Measurements from ENCODE around the gene TMEM101. TPM values are rescaled to one million over a fixed set of nuclear protein-coding genes. Genes with fewer than 3 reads are reported as not detected.
"Not testable (repeated sequence)": the region's sequence is repeated elsewhere in the genome, so short reads cannot be mapped to it uniquely, and the experiment has no call there.

TMEM101 gene
- total and polyA plus RNA-seq, 2 experiments from 2014 or later: 33.4 to 41.0 TPM

DNA sequence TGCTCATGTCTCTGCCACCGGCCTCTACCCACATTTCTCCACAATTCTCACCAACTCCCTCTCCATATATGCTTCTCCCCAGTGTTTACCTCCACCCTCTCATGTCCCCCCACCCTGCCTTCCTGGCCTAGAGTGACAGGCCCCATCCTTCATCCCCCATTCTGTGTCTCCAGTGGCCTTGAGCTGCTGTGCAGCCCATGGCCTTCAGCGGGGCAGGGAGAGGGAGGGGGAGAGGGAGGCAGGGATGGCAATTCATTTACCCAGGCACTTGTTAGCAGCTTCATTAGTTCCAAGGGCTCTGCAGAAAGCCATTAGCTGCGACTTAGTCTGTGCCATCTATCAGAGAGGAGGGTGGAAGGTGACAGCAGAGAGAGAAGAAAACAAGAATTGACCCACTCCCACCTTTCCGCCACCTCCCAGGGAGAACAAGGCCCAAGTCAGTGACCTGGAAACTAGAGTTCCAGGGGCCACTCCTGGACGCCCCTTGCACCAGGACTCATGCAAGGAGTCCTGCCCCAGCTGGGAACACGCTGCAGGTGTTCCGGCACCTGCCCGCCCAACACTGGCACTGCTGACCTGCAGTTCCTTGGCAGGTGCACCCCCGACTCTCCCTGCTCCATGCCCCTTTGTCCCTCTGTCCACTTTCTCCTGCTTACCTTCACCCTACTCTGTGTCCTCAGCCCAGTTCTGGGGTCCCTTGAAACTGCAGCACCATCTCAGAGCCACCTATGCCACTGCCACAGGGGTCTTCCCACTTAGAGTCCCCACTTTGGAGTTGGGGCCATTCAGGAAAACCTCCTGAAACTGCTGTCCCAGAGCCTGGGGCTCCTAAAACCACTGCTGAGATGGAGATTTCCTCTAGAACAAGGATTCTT, 37.6 kb downstream of the TMEM101 start:
- Histone ChIP-seq H4K20me1 (ENCODE audit: insufficient read depth, poor library complexity, severe bottlenecking) (no peaks in the 10 kb centered on the region), H3K4me1 (ENCODE audit: insufficient read depth) (no peaks in the 10 kb centered on the region), H3K9me3 (ENCODE audit: low read depth) (no peaks in the 10 kb centered on the region), H3K9me2 (replicated peaks; ENCODE audit: insufficient read depth) (no peaks in the 10 kb centered on the region), H3K4me3 (no peak overlapping the region), H3K4me2 (no peak overlapping the region), H2AFZ (no peak overlapping the region), H3K27me3 (peaks cover 58% of the 10 kb centered on the region), H3K79me2 (no peaks in the 10 kb centered on the region), H3K36me3 (replicated peaks; ENCODE audit: insufficient read depth, low read depth) (no peaks in the 10 kb centered on the region), H3K27ac (no peak overlapping the region)
- DNase-seq (ENCODE audit: low spot score): no peak
- TF ChIP-seq, protein P1, sequence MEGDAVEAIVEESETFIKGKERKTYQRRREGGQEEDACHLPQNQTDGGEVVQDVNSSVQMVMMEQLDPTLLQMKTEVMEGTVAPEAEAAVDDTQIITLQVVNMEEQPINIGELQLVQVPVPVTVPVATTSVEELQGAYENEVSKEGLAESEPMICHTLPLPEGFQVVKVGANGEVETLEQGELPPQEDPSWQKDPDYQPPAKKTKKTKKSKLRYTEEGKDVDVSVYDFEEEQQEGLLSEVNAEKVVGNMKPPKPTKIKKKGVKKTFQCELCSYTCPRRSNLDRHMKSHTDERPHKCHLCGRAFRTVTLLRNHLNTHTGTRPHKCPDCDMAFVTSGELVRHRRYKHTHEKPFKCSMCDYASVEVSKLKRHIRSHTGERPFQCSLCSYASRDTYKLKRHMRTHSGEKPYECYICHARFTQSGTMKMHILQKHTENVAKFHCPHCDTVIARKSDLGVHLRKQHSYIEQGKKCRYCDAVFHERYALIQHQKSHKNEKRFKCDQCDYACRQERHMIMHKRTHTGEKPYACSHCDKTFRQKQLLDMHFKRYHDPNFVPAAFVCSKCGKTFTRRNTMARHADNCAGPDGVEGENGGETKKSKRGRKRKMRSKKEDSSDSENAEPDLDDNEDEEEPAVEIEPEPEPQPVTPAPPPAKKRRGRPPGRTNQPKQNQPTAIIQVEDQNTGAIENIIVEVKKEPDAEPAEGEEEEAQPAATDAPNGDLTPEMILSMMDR (IDR thresholded peaks at IDR 0.05; ENCODE audit: poor library complexity): no peak
- TF ChIP-seq EZH2 (IDR thresholded peaks at IDR 0.05; ENCODE audit: borderline replicate concordance): no peak
- TF ChIP-seq EZH2phosphoT487 (IDR thresholded peaks at IDR 0.05; ENCODE audit: low read depth, severe bottlenecking, unreplicated experiment): no peak
- 79% methylated on average over 9 of the region's 9 CpGs for WGBS (ENCODE audit: low lambda C conversion rate, missing lambda C conversion rate)

DNA sequence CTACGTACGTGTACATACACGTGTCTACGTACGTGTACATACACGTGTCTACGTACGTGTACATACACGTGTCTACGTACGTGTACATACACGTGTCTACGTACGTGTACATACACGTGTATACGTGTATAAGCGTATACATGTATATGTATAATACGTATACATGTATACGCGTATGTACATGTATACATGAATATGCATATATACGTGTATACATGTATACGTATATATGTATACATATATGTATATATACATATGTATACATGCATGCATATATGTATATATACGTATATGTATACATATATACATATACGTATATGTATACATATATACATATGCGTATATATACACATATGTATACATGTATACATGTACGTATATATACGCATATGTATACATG, 38.9 kb downstream of the TMEM101 start:
- H4K20me1 ChIP-seq (ENCODE audit: insufficient read depth, poor library complexity, severe bottlenecking): no peaks in the 10 kb centered on the region
- TF ChIP-seq, protein P1 (IDR thresholded peaks at IDR 0.05; ENCODE audit: poor library complexity): no peak
- TF ChIP-seq EZH2 (IDR thresholded peaks at IDR 0.05; ENCODE audit: borderline replicate concordance) (no peak), EZH2phosphoT487 (IDR thresholded peaks at IDR 0.05; ENCODE audit: low read depth, severe bottlenecking, unreplicated experiment) (no peak)
- H3K9me2 ChIP-seq (replicated peaks; ENCODE audit: insufficient read depth): no peaks in the 10 kb centered on the region
- no peaks in the 10 kb centered on the region for H3K79me2 ChIP-seq
- H2AFZ ChIP-seq: no peak overlapping the region
- H3K27me3 ChIP-seq: peaks cover 45% of the 10 kb centered on the region
- no peaks in the 10 kb centered on the region for H3K9me3 ChIP-seq (ENCODE audit: low read depth)
- 89% methylated on average over 13 of the region's 27 CpGs for WGBS (ENCODE audit: low lambda C conversion rate, missing lambda C conversion rate)
- H3K27ac ChIP-seq: no peak overlapping the region
- DNase-seq (ENCODE audit: low spot score): no peak
- no peak overlapping the region for H3K4me3 ChIP-seq
- no peaks in the 10 kb centered on the region for H3K36me3 ChIP-seq (replicated peaks; ENCODE audit: insufficient read depth, low read depth)
- H3K4me2 ChIP-seq: no peak overlapping the region
- no peaks in the 10 kb centered on the region for H3K4me1 ChIP-seq (ENCODE audit: insufficient read depth)

DNA sequence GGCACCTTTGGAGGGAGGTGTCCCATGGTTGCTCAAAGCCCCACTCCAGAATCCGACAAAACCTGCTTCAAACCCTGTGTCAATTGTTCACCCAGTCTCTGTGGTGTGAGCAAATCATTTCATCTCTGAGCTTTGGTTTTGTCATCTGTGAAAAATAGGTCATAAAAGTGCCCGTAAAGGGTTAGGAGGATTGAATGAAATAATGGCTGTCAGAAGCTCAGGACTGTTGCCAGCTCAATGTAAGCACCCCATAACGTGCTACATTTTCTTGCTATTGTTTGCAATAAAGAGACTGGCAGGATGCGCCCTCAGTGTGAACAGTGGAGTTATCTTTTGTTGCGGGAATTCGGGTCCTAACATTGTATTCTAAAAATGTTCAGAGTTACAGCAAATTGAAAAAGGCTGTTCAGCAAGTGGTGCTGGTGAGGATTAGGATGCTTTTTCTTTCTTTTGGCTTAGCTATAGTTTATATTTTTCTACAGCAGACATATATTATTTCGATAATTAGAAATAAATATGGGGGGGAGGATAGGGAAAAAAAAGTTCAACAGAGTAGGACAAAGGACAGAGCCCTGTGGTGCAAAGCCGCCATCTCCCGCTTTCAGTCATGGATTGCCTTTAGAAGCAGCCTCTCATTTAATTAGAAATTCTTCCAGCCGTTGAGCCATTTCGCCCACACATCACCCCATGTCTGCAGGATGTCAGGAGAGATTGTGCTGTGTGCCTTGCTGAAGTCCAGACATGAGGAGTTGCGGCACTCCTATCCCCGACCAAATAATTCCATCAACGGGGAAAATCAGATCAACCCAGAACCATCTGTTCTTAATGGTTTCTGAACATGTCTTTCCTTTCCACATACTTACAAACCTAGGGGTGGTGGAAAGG, 40.1 kb downstream of the TMEM101 start:
- H4K20me1 ChIP-seq (ENCODE audit: insufficient read depth, poor library complexity, severe bottlenecking): no peaks in the 10 kb centered on the region
- H3K4me1 ChIP-seq (ENCODE audit: insufficient read depth): no peaks in the 10 kb centered on the region
- no peak overlapping the region for H3K4me2 ChIP-seq
- no peak overlapping the region for H3K27ac ChIP-seq
- H3K9me3 ChIP-seq (ENCODE audit: low read depth): no peaks in the 10 kb centered on the region
- TF ChIP-seq, protein P1 (IDR thresholded peaks at IDR 0.05; ENCODE audit: poor library complexity): no peak
- TF ChIP-seq EZH2phosphoT487 (IDR thresholded peaks at IDR 0.05; ENCODE audit: low read depth, severe bottlenecking, unreplicated experiment): no peak
- TF ChIP-seq EZH2 (IDR thresholded peaks at IDR 0.05; ENCODE audit: borderline replicate concordance): no peak
- H3K9me2 ChIP-seq (replicated peaks; ENCODE audit: insufficient read depth): no peaks in the 10 kb centered on the region
- no peaks in the 10 kb centered on the region for H3K79me2 ChIP-seq
- no peak overlapping the region for H3K4me3 ChIP-seq
- peaks cover 40% of the 10 kb centered on the region for H3K27me3 ChIP-seq
- 61% methylated on average over 14 of the region's 14 CpGs for WGBS (ENCODE audit: low lambda C conversion rate, missing lambda C conversion rate)
- H2AFZ ChIP-seq: no peak overlapping the region
- DNase-seq (ENCODE audit: low spot score): no peak
- no peaks in the 10 kb centered on the region for H3K36me3 ChIP-seq (replicated peaks; ENCODE audit: insufficient read depth, low read depth)

DNA sequence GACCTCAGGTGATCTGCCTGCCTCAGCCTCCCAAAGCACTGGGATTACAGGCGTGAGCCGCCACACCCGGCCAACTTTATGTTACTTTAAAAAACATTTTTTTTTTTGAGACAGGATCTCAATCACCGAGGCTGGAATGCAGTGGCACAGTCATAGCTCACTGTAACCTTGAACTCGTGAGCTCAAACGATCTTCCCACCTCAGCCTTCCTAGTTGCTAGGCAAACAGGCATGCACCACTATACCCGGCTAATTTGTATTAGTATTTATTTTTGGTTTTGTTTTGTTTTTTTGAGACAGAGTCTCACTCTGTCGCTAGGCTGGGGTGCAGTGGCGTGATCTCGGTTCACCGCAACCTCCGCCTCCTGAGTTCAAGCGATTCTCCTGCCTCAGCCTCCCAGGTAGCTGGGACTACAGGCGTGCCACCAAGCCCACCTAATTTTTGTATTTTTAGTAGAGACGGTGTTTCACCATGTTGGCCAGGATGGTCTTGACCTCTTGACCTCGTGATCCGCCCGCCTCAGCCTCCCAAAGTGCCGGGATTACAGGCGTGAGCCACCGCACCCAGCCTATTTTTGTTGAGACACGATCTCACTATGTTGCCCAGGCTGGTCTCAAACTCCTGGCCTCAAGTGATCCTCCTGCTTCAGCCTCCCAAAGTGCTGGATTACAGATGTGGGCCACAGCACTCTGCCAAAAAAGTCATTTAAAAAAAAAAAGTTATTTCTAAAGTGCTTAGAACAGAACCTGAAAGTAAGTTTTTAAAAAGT, 42.1 kb downstream of the TMEM101 start:
- H3K9me2 ChIP-seq (replicated peaks; ENCODE audit: insufficient read depth); H3K79me2 ChIP-seq; H3K4me3 ChIP-seq; H4K20me1 ChIP-seq (ENCODE audit: insufficient read depth, poor library complexity, severe bottlenecking); H3K9me3 ChIP-seq (ENCODE audit: low read depth); H3K4me2 ChIP-seq; DNase-seq (ENCODE audit: low spot score); H3K27ac ChIP-seq; H2AFZ ChIP-seq; H3K4me1 ChIP-seq (ENCODE audit: insufficient read depth); H3K36me3 ChIP-seq (replicated peaks; ENCODE audit: insufficient read depth, low read depth): not testable (repeated sequence)
- WGBS (ENCODE audit: low lambda C conversion rate, missing lambda C conversion rate): 91% methylated on average over 22 of the region's 22 CpGs
- H3K27me3 ChIP-seq: peaks cover 27% of the 10 kb centered on the region

DNA sequence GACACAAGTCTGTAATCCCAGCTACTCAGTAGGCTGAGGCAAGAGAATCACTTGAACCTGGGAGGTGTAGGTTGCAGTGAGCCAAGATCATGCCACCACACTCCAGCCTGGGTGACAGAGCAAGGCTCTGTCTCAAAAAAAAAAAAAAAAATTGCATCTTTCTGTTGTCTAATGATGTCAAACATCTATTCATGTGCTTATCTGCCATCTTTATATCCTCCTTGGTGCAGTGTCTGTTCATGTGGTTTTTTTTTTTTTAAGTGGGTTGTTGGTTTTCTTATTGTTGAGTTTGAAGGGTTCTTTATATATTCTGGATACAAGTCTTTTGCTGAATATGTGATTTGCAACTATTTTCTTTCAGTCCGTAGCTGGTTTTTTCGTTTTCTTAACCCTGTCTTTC, 43.3 kb downstream of the TMEM101 start:
- not testable (repeated sequence) for H4K20me1 ChIP-seq (ENCODE audit: insufficient read depth, poor library complexity, severe bottlenecking); H3K4me2 ChIP-seq; H3K9me2 ChIP-seq (replicated peaks; ENCODE audit: insufficient read depth); H3K27ac ChIP-seq; H3K36me3 ChIP-seq (replicated peaks; ENCODE audit: insufficient read depth, low read depth); H3K9me3 ChIP-seq (ENCODE audit: low read depth); H2AFZ ChIP-seq; H3K79me2 ChIP-seq; DNase-seq (ENCODE audit: low spot score); H3K4me3 ChIP-seq; H3K4me1 ChIP-seq (ENCODE audit: insufficient read depth)
- 74% methylated on average over 2 of the region's 2 CpGs for WGBS (ENCODE audit: low lambda C conversion rate, missing lambda C conversion rate)
- peaks cover 22% of the 10 kb centered on the region for H3K27me3 ChIP-seq

All from hepatocyte (in vitro differentiated cells).